Measurements from ENCODE around the gene GCSAM.

DNA sequence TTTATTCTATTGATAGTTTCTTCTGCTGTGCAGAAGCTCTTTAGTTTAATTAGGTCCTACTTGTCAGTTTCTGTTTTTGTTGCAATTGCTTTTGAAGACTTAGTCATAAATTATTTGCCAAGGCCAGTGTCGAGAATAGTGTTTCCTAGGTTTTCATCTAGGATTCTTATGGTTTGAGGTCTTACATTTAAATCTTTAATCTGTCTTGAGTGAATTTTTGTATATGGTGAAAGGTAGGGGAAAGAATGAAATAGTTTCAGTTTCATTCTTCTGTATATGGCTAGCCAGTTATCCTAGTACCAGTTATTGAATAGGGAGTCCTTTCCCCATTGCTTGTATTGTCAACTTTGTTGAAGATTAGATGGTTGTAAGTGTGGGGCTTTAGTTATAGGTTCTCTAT lies 10.6 kb upstream of the GCSAM start:
- TF ChIP-seq RXRA (IDR thresholded peaks at IDR 0.05) (no peak), EGR1 (IDR thresholded peaks at IDR 0.05; ENCODE audit: low read depth in 2 of 2) (no peak), YY1 (IDR thresholded peaks at IDR 0.05) (no peak), TAF1 (conservative IDR thresholded peaks at IDR 0.05) (no peak)
- TF ChIP-seq, protein P1, sequence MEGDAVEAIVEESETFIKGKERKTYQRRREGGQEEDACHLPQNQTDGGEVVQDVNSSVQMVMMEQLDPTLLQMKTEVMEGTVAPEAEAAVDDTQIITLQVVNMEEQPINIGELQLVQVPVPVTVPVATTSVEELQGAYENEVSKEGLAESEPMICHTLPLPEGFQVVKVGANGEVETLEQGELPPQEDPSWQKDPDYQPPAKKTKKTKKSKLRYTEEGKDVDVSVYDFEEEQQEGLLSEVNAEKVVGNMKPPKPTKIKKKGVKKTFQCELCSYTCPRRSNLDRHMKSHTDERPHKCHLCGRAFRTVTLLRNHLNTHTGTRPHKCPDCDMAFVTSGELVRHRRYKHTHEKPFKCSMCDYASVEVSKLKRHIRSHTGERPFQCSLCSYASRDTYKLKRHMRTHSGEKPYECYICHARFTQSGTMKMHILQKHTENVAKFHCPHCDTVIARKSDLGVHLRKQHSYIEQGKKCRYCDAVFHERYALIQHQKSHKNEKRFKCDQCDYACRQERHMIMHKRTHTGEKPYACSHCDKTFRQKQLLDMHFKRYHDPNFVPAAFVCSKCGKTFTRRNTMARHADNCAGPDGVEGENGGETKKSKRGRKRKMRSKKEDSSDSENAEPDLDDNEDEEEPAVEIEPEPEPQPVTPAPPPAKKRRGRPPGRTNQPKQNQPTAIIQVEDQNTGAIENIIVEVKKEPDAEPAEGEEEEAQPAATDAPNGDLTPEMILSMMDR (IDR thresholded peaks at IDR 0.05; ENCODE audit: low read depth, low read length, missing input control) = no peak
- TF ChIP-seq, protein P2, sequence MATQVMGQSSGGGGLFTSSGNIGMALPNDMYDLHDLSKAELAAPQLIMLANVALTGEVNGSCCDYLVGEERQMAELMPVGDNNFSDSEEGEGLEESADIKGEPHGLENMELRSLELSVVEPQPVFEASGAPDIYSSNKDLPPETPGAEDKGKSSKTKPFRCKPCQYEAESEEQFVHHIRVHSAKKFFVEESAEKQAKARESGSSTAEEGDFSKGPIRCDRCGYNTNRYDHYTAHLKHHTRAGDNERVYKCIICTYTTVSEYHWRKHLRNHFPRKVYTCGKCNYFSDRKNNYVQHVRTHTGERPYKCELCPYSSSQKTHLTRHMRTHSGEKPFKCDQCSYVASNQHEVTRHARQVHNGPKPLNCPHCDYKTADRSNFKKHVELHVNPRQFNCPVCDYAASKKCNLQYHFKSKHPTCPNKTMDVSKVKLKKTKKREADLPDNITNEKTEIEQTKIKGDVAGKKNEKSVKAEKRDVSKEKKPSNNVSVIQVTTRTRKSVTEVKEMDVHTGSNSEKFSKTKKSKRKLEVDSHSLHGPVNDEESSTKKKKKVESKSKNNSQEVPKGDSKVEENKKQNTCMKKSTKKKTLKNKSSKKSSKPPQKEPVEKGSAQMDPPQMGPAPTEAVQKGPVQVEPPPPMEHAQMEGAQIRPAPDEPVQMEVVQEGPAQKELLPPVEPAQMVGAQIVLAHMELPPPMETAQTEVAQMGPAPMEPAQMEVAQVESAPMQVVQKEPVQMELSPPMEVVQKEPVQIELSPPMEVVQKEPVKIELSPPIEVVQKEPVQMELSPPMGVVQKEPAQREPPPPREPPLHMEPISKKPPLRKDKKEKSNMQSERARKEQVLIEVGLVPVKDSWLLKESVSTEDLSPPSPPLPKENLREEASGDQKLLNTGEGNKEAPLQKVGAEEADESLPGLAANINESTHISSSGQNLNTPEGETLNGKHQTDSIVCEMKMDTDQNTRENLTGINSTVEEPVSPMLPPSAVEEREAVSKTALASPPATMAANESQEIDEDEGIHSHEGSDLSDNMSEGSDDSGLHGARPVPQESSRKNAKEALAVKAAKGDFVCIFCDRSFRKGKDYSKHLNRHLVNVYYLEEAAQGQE (IDR thresholded peaks at IDR 0.05) = no peak
- TF ChIP-seq, protein P3, sequence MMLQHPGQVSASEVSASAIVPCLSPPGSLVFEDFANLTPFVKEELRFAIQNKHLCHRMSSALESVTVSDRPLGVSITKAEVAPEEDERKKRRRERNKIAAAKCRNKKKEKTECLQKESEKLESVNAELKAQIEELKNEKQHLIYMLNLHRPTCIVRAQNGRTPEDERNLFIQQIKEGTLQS (IDR thresholded peaks at IDR 0.05) = no peak

Data from liver (tissue), 3 donors.